Endothelial cell (in vitro differentiated cells): ENCODE results near the gene MPHOSPH6. TPM values are rescaled to one million over a fixed set of nuclear protein-coding genes. Genes with fewer than 3 reads are reported as not detected.
A peak's percentile ranks its signal among the peaks of the same experiment; 100 is the strongest.
"Not testable (repeated sequence)": the region's sequence is repeated elsewhere in the genome, so short reads cannot be mapped to it uniquely, and the experiment has no call there.

Source experiments
- DNase-seq: peaks from one replicate; pipeline ENCODE4 v3.0.0; 2021; ENCODE audit warnings: low spot score
- H3K27ac Mint-ChIP-seq: one replicate; pipeline ENCODE4 v1.8.0; 2021; ENCODE audit warnings: mixed read lengths, inconsistent platforms; ENCODE audit not compliant: unreplicated experiment
- H3K27me3 Mint-ChIP-seq: one replicate; pipeline ENCODE4 v1.8.0; 2021; ENCODE audit warnings: mild to moderate bottlenecking, moderate library complexity, mixed read lengths, inconsistent platforms; ENCODE audit not compliant: unreplicated experiment
- H3K36me3 Mint-ChIP-seq: one replicate; pipeline ENCODE4 v1.8.0; 2021; ENCODE audit warnings: mild to moderate bottlenecking, low read depth, mixed read lengths, inconsistent platforms; ENCODE audit not compliant: unreplicated experiment
- H3K4me1 Mint-ChIP-seq: one replicate; pipeline ENCODE4 v1.8.0; 2021; ENCODE audit warnings: mild to moderate bottlenecking, mixed read lengths, inconsistent platforms; ENCODE audit not compliant: unreplicated experiment
- H3K4me3 Mint-ChIP-seq: one replicate; pipeline ENCODE4 v1.8.0; 2021; ENCODE audit warnings: mild to moderate bottlenecking, mixed read lengths, inconsistent platforms; ENCODE audit not compliant: unreplicated experiment
- H3K9me3 Mint-ChIP-seq: one replicate; pipeline ENCODE4 v1.8.0; 2021; ENCODE audit warnings: mixed read lengths, inconsistent platforms; ENCODE audit not compliant: unreplicated experiment
- CTCF ChIP-seq: fragments of 200-600 bp; sonication (generic); IDR thresholded peaks from one replicate; pipeline ENCODE4 v1.5.0; 2021; ENCODE audit warnings: antibody characterized with exemption; ENCODE audit not compliant: unreplicated experiment
- total RNA-seq: library from RNA; stranded (reverse); fragmentation: NEBNext Ultra II Directional; extraction: Animal tissue kit (Norgen Biotek cat#: 25700); gene quantifications from one replicate; pipeline ENCODE4 v1.2.1, GENCODE V29; 2021; ENCODE audit not compliant: unreplicated experiment

The MPHOSPH6 gene
- total RNA-seq, 1 donor from 2014 or later, result 18.5 TPM

- H3K27ac Mint-ChIP-seq, result no peak overlapping the region
- TF ChIP-seq CTCF, result no peak
- H3K27me3 Mint-ChIP-seq, result peaks cover 2% of the 10 kb centered on the region
- H3K9me3 Mint-ChIP-seq, result no peaks in the 10 kb centered on the region
- H3K36me3 Mint-ChIP-seq, result peaks cover 28% of the 10 kb centered on the region
- no peak overlapping the region for H3K4me3 Mint-ChIP-seq
- DNase-seq, result no peak
- H3K4me1 Mint-ChIP-seq, result peaks cover 9% of the 10 kb centered on the region
Measured at GRCh38 chr16:82150549-82150948, 19.5 kb downstream of the MPHOSPH6 start.

GRCh38 chr16:82149536-82149935 is 20.5 kb downstream of the MPHOSPH6 start:
- Mint-ChIP-seq H3K27me3 (peaks cover 2% of the 10 kb centered on the region), H3K4me3 (no peak overlapping the region), H3K4me1 (peaks cover 13% of the 10 kb centered on the region), H3K9me3 (no peaks in the 10 kb centered on the region), H3K27ac (no peak overlapping the region), H3K36me3 (peaks cover 24% of the 10 kb centered on the region)
- no peak for DNase-seq
- no peak for TF ChIP-seq CTCF

- Mint-ChIP-seq H3K27me3 (peaks cover 2% of the 10 kb centered on the region), H3K27ac (no peak overlapping the region), H3K9me3 (no peaks in the 10 kb centered on the region), H3K4me3 (no peak overlapping the region), H3K36me3 (peaks cover 24% of the 10 kb centered on the region), H3K4me1 (peaks cover 13% of the 10 kb centered on the region)
- TF ChIP-seq CTCF, result no peak
- DNase-seq, result no peak
Measured at GRCh38 chr16:82147546-82147945, 22.5 kb downstream of the MPHOSPH6 start.

GRCh38 chr16:82146957-82147356 is 23.1 kb downstream of the MPHOSPH6 start:
- DNase-seq, result no peak
- no peak overlapping the region for H3K27ac Mint-ChIP-seq
- H3K4me3 Mint-ChIP-seq, result no peak overlapping the region
- no peak for TF ChIP-seq CTCF
- no peaks in the 10 kb centered on the region for H3K9me3 Mint-ChIP-seq
- H3K27me3 Mint-ChIP-seq, result peaks cover 2% of the 10 kb centered on the region
- H3K4me1 Mint-ChIP-seq, result peaks cover 13% of the 10 kb centered on the region
- peaks cover 24% of the 10 kb centered on the region for H3K36me3 Mint-ChIP-seq

GRCh38 chr16:82146556-82146955 is 23.5 kb downstream of the MPHOSPH6 start:
- H3K4me1 Mint-ChIP-seq, result peaks cover 13% of the 10 kb centered on the region
- H3K27me3 Mint-ChIP-seq, result peaks cover 2% of the 10 kb centered on the region
- no peak overlapping the region for H3K4me3 Mint-ChIP-seq
- no peak for TF ChIP-seq CTCF
- peak overlapping the region; percentile 74 for H3K27ac Mint-ChIP-seq
- no peaks in the 10 kb centered on the region for H3K9me3 Mint-ChIP-seq
- peaks cover 24% of the 10 kb centered on the region for H3K36me3 Mint-ChIP-seq
- DNase-seq, result no peak

- DNase-seq, H3K27ac Mint-ChIP-seq, H3K36me3 Mint-ChIP-seq, H3K27me3 Mint-ChIP-seq, H3K9me3 Mint-ChIP-seq: not testable (repeated sequence)
- Mint-ChIP-seq H3K4me3 (peak overlapping the region; percentile 59), H3K4me1 (peaks cover 13% of the 10 kb centered on the region)
Measured at GRCh38 chr16:82139286-82139571, 30.8 kb downstream of the MPHOSPH6 start.
